Adipocyte (in vitro differentiated cells): ENCODE results near the gene FOXC2.

ENCODE experiments used
- DNase-seq: peaks from one replicate; pipeline ENCODE4 v3.0.0-alpha.2; 2015; ENCODE audit warnings: low read depth
- H3K27me3 ChIP-seq: replicated peaks from 2 replicates; pipeline ENCODE4 v1.7.0; 2013; ENCODE audit warnings: mild to moderate bottlenecking, low read length, moderate library complexity; ENCODE audit not compliant: control insufficient read depth, insufficient read depth
- H3K36me3 ChIP-seq: 2 replicates; pipeline ENCODE4 v1.7.0; 2013; ENCODE audit warnings: low read length, mild to moderate bottlenecking, moderate library complexity; ENCODE audit not compliant: control insufficient read depth, insufficient read depth, severe bottlenecking
- H3K4me1 ChIP-seq: 2 replicates; pipeline ENCODE4 v1.7.0; 2013; ENCODE audit warnings: mild to moderate bottlenecking, low read length, moderate library complexity; ENCODE audit not compliant: control insufficient read depth, insufficient read depth
- H3K4me3 ChIP-seq: 2 replicates; pipeline ENCODE4 v1.7.0; 2013; ENCODE audit warnings: mild to moderate bottlenecking, low read length, moderate library complexity
- H3K9ac ChIP-seq: 2 replicates; pipeline ENCODE4 v1.7.0; 2013; ENCODE audit warnings: mild to moderate bottlenecking, low read length, moderate library complexity
- H3K9me3 ChIP-seq: 2 replicates; pipeline ENCODE4 v1.7.0; 2013; ENCODE audit warnings: mild to moderate bottlenecking, low read length, moderate library complexity; ENCODE audit not compliant: control insufficient read depth

Gene FOXC2

GRCh38 chr16:86566601-86566965 is at the start of gene FOXC2:
TSS of gene FOXC2 (plus strand) at chr16:86566829. CDS start at chr16:86567336, 507 bp downstream.
- peak within 1 kb of the TSS; percentile 81 for H3K4me3 ChIP-seq
- H3K36me3 ChIP-seq, result no peaks in the 10 kb centered on the region
- no peaks in the 10 kb centered on the region for H3K9me3 ChIP-seq
- peaks cover 3% of the 10 kb centered on the region for H3K27me3 ChIP-seq
- peak within 1 kb of the TSS; percentile 87 for H3K9ac ChIP-seq
- H3K4me1 ChIP-seq, result peaks cover 20% of the 10 kb centered on the region
- peak; percentile 99 for DNase-seq

GRCh38 chr16:86517033-86517432 is 49.6 kb upstream of the FOXC2 start:
- Histone ChIP-seq H3K36me3 (no peaks in the 10 kb centered on the region), H3K27me3 (peaks cover 73% of the 10 kb centered on the region), H3K9me3 (no peaks in the 10 kb centered on the region), H3K4me1 (peaks cover 12% of the 10 kb centered on the region), H3K4me3 (no peak overlapping the region), H3K9ac (no peak overlapping the region)
- DNase-seq, result no peak

GRCh38 chr16:86517652-86518258 is 48.9 kb upstream of the FOXC2 start:
- H3K36me3 ChIP-seq, result no peaks in the 10 kb centered on the region
- DNase-seq, result peak; percentile 89
- H3K4me3 ChIP-seq, result no peak overlapping the region
- peaks cover 12% of the 10 kb centered on the region for H3K4me1 ChIP-seq
- no peaks in the 10 kb centered on the region for H3K9me3 ChIP-seq
- H3K27me3 ChIP-seq, result peaks cover 78% of the 10 kb centered on the region
- H3K9ac ChIP-seq, result no peak overlapping the region

GRCh38 chr16:86519007-86519648 is 47.5 kb upstream of the FOXC2 start:
- peaks cover 12% of the 10 kb centered on the region for H3K4me1 ChIP-seq
- no peak for DNase-seq
- H3K36me3 ChIP-seq, result no peaks in the 10 kb centered on the region
- peaks cover 79% of the 10 kb centered on the region for H3K27me3 ChIP-seq
- H3K9me3 ChIP-seq, result no peaks in the 10 kb centered on the region
- no peak overlapping the region for H3K9ac ChIP-seq
- no peak overlapping the region for H3K4me3 ChIP-seq

DNA sequence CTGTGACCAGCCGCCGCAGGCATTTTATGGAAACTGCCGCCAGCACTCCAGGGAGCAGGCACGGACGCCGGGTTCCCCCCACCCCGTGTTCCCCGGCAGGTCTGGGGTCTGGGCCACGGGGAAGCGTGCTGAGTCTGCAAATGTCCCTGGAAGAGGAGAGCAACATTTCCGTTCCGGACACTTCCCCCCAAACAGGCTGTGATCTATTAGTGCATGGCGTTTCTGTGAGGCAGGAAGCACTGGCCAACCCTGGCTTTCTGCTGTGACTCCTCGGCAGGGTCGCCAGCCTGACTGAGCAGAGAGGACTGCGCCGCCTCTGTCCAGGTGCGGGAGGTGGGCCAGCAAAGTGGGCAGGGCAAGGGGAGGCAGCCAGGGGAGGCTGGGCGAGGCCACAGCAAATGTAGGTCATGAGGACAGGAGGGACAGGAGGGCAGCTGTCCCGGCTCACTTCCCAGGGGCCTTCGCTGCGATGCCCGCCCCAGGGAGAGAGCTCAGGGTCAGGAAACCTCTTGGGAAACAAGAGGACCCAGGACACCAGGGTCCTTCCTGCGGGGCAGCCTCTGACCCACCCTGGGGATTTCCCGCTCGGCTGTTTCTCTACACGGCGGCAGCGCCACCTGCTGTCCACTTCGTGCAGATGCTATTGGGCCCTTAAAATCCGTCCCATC is 46.8 kb upstream of the FOXC2 start:
- Histone ChIP-seq H3K4me3 (no peak overlapping the region), H3K36me3 (no peaks in the 10 kb centered on the region), H3K4me1 (peaks cover 12% of the 10 kb centered on the region), H3K27me3 (peaks cover 76% of the 10 kb centered on the region), H3K9me3 (no peaks in the 10 kb centered on the region), H3K9ac (no peak overlapping the region)
- DNase-seq, result peak; percentile 87

DNA sequence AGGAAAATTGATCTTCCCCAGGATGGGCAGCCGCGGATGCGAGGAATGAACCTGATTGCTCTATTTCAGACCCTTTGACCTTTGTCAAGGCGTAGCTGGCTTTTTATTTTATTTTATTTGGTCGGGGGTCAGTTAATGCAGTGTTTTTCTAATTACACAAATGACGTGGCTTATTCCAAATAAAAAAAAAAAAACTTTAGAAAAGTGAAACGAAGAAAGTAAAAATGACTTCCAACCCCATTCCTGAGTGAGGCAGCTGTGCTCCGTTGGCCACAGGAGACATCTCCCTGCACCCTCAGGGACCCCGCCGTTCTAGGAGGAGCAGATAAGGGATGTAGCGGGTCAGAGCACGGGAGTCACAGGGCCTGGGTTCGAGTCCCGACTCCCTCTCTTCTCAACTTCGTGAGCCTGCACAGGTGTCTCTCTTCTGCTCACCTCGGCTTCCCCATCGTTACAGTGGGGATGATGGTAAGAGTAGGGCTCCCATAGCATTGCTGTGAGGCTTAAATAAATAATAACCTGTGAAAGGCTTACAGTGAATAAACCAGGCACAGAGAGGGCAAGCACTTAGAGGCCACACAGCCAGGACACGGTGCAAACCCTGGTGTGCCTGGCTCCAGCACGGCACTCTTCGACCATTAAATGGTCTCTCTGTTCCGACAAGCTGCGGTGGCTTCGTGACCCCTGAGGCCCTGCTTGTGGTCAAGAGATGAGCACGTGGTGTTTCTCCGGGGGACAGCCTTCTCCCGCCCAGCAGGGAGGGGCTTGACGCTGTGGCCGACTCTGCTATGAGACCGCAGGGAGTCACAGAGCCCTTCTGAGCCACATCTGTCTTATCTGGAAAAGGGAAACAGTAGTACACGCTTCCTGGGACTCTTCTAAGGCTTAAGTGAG is 46.1 kb upstream of the FOXC2 start:
- Histone ChIP-seq H3K27me3 (peaks cover 71% of the 10 kb centered on the region), H3K9me3 (no peaks in the 10 kb centered on the region), H3K4me1 (peaks cover 11% of the 10 kb centered on the region), H3K4me3 (no peak overlapping the region), H3K9ac (no peak overlapping the region), H3K36me3 (no peaks in the 10 kb centered on the region)
- no peak for DNase-seq

DNA sequence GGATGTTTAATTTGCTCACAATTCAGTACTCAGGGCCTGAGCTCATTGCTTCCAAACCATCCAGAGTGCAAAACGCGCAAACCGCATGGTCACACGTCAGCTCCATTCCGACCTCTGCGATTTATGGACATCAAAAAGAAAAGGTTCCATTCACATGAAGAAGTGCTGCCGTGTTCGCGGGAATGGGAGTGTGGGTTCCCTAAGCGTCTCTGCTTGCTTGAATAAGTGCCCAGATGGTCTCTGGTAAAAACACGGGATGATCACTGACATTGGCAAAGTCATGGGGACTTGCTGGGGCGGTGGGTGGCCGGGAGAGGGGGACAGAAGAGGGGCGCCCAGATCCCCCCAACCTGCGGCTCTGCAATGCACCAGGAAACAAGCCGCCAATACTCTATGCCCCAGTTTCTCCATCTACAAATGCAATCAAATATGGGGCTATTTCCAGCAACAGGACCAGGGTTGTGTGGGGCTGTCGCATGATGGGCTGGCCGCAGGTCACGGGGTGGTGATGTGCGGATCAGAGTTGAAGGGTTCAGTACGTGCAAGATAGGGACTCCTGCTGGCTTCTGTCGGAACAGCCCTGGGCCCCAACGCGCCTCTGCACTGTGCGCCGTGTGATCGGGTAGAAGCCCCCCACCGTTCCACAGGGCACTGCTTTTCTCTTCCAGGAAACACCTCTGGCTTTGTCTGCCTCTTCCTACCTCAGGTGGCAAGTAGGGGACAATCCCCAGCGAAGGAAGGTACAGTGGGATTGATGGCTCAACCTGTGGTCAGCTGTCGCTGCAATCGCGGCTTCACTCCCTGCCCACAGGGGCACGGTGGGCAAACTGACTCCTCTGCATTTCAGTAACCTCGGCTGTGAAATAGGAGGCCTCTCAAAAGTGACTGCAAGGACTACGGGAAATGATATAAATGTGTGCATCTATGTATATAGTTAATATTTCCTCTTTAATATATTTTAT is 45.1 kb upstream of the FOXC2 start:
- H3K27me3 ChIP-seq, result peaks cover 66% of the 10 kb centered on the region
- H3K4me3 ChIP-seq, result no peak overlapping the region
- H3K36me3 ChIP-seq, result no peaks in the 10 kb centered on the region

DNA sequence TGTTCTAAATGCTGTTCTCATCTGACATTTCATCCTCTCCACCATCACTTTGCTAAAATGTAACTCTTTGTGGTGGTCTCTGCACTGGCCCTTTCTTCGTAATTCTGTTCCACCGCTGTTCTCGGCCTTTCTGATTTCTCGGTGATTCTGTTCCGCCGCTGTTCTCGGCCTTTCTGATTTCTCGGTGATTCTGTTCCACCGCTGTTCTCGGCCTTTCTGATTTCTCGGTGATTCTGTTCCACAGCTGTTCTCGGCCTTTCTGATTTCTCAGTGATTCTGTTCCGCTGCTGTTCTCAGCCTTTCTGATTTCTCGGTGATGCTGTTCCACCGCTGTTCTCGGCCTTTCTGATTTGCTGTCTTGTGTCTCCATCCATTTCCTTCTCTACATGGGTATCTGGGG is 44.0 kb upstream of the FOXC2 start:
- H3K4me3 ChIP-seq, result no peak overlapping the region
- H3K4me1 ChIP-seq, result peaks cover 6% of the 10 kb centered on the region
- H3K9ac ChIP-seq, result no peak overlapping the region
- peaks cover 58% of the 10 kb centered on the region for H3K27me3 ChIP-seq
- no peak for DNase-seq
- H3K36me3 ChIP-seq, result no peaks in the 10 kb centered on the region
- H3K9me3 ChIP-seq, result no peaks in the 10 kb centered on the region

More for the DNA sequence above, 45.1 kb upstream of the FOXC2 start:
- H3K9me3 ChIP-seq, result no peaks in the 10 kb centered on the region
- no peak for DNase-seq
- H3K9ac ChIP-seq, result no peak overlapping the region
- peaks cover 6% of the 10 kb centered on the region for H3K4me1 ChIP-seq

GRCh38 chr16:86523166-86523740 is 43.4 kb upstream of the FOXC2 start:
- DNase-seq, result no peak
- no peaks in the 10 kb centered on the region for H3K36me3 ChIP-seq
- no peak overlapping the region for H3K9ac ChIP-seq
- H3K4me1 ChIP-seq, result peaks cover 6% of the 10 kb centered on the region
- no peak overlapping the region for H3K4me3 ChIP-seq
- no peaks in the 10 kb centered on the region for H3K9me3 ChIP-seq
- H3K27me3 ChIP-seq, result peaks cover 58% of the 10 kb centered on the region

- Histone ChIP-seq H3K4me3 (no peak overlapping the region), H3K9ac (no peak overlapping the region), H3K27me3 (peaks cover 57% of the 10 kb centered on the region), H3K36me3 (no peaks in the 10 kb centered on the region), H3K9me3 (no peaks in the 10 kb centered on the region), H3K4me1 (peaks cover 11% of the 10 kb centered on the region)
- DNase-seq, result no peak
These were observed 42.6 kb upstream of the FOXC2 start for GRCh38 chr16:86524029-86524428.
